Right renal cortex interstitium (tissue), 3 donors: Measurements from ENCODE around the gene KRT23. TPM values are rescaled to one million over a fixed set of nuclear protein-coding genes. Genes with fewer than 3 reads are reported as not detected.
A peak's percentile ranks its signal among the peaks of the same experiment; 100 is the strongest.

Experiments
- DNase-seq, 3 donors: peaks; one replicate each; pipeline ENCODE4 v3.0.0-alpha.2; 2013; ENCODE audit warnings: low read depth in 3 of 3, low spot score in 2 of 3
- polyA plus RNA-seq, 3 donors: library from polyadenylated mRNA; unstranded; fragments of 120-200 nt; gene quantifications; one replicate each; pipeline ENCODE4 v1.2.1, GENCODE V29; 2013; ENCODE audit not compliant: insufficient read length in 3 of 3

The KRT23 gene
- 1 to 10 TPM in 2 of 3 donors, under 1 TPM in 1; 0.45 to 2.2 (median 2.0) TPM for polyA plus RNA-seq

- no peak for DNase-seq
Observed at GRCh38 chr17:40937384-40937819, at the start of gene KRT23. Gene KRT23, minus strand, starts transcription at chr17:40937646. Its CDS starts 1,043 bp downstream, at chr17:40936603.

- no peak for DNase-seq
Observed at GRCh38 chr17:40986920-40987319, 49.5 kb upstream of the KRT23 start.

GRCh38 chr17:40984226-40984625, 46.8 kb upstream of the KRT23 start, which contains the start of gene KRT40:
Gene KRT40, minus strand, starts transcription at chr17:40984326. Its CDS starts 53 bp downstream, at chr17:40984273.
- DNase-seq, result no peak

- no peak for DNase-seq
Observed at GRCh38 chr17:40981115-40981514, 43.7 kb upstream of the KRT23 start.

GRCh38 chr17:40980596-40980995, 43.1 kb upstream of the KRT23 start:
- DNase-seq, result peak in 1 of 3 donors; percentile 10

- DNase-seq, result no peak
Observed at GRCh38 chr17:40980117-40980516, 42.7 kb upstream of the KRT23 start.

GRCh38 chr17:40978575-40979151, 41.2 kb upstream of the KRT23 start:
- no peak for DNase-seq

GRCh38 chr17:40975516-40975915, 38.1 kb upstream of the KRT23 start:
- DNase-seq, result no peak

- DNase-seq, result no peak
Observed at GRCh38 chr17:40974366-40974765, 36.9 kb upstream of the KRT23 start.

GRCh38 chr17:40967582-40967981, 30.1 kb upstream of the KRT23 start:
- DNase-seq, result no peak

GRCh38 chr17:40966848-40967247, 29.4 kb upstream of the KRT23 start, which contains the start of gene KRT39:
Gene KRT39, minus strand, starts transcription at chr17:40966948. Its CDS starts 92 bp downstream, at chr17:40966856.
- DNase-seq, result no peak

GRCh38 chr17:40963838-40964237, 26.4 kb upstream of the KRT23 start:
- DNase-seq, result no peak

GRCh38 chr17:40962059-40962561, 24.7 kb upstream of the KRT23 start:
- DNase-seq, result no peak

GRCh38 chr17:40961591-40961990, 24.1 kb upstream of the KRT23 start:
- no peak for DNase-seq

GRCh38 chr17:40960144-40960543, 22.7 kb upstream of the KRT23 start:
- no peak for DNase-seq

- no peak for DNase-seq
Observed at GRCh38 chr17:40958086-40958953, 20.9 kb upstream of the KRT23 start.

GRCh38 chr17:40956401-40957254, 19.2 kb upstream of the KRT23 start:
- no peak for DNase-seq

- no peak for DNase-seq
Observed at GRCh38 chr17:40953881-40954280, 16.4 kb upstream of the KRT23 start.

- DNase-seq, result no peak
Observed at GRCh38 chr17:40952661-40953060, 15.2 kb upstream of the KRT23 start.

GRCh38 chr17:40952154-40952553, 14.7 kb upstream of the KRT23 start:
- DNase-seq, result no peak
